ENCODE data around the gene MOSPD2. TPM values are rescaled to one million over a fixed set of nuclear protein-coding genes. Genes with fewer than 3 reads are reported as not detected.

The MOSPD2 gene
- 9.8 TPM for polyA plus RNA-seq (2013, experiment 1 of 4)
- polyA plus RNA-seq (2013, experiment 2 of 4), result 9.0 TPM
- polyA plus RNA-seq (2013, experiment 3 of 4), result 8.5 TPM
- 11.1 TPM for polyA plus RNA-seq (2013, experiment 4 of 4)

DNA sequence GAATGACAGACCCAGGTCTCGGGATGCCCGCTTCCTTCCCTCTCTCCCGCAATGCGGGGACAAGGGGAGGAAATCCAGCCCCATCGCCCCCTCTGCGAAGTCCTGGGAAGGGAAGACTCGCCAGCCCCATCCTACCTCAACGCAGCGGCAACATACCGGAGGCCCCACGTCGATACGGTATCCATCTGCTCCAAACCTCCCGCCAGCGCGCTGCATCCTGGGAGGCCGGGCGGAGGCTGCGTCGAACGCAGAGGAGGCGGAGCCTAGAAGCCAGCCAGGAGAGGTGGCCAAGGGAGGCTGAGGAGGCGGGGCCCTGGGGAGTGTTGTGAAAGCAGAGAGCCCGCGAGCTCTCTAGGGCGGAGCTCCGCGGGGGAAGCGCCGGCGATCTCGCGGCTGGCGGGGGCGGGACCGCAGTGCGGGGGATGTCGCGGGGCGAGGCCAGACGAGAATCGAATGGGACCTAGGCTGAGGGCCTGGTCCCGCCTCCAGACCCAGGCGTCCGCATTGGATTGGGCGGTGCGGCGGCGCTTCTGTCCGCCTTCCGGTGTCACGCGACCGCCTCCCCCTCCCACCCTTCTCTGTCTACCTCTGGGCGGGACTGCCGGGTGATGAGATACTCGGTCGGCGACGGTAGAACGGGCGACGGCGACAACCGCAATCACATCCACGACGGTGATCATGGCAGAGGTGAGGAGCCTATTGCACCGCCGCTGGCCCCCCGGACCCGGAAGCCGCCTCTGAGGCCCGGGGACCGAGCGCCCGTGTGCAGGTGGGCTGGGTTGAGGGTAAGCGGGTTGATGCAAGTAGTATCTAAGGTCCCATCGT, at the start of gene MOSPD2, which contains the start of gene FANCB:
TSS of gene MOSPD2 (plus strand) at position 571 of the 825 bp plus-strand sequence. CDS start at position 679, 108 bp downstream.
TSS of gene FANCB (minus strand) at position 219 of the 825 bp plus-strand sequence. CDS start 7,559 bp downstream, outside the sequence.
- Histone ChIP-seq H3K27ac (ENCODE audit: insufficient read depth, low read depth, low read length, poor library complexity, severe bottlenecking) (peak within 1 kb of the TSS; percentile 72), H3K4me3 (ENCODE audit: insufficient read depth, low read depth, low read length) (peak within 1 kb of the TSS; percentile 67), H3K36me3 (ENCODE audit: control insufficient read depth, insufficient read depth, low read length) (no peaks in the 10 kb centered on the region), H3K4me1 (ENCODE audit: control insufficient read depth, insufficient read depth, low read length) (no peaks in the 10 kb centered on the region), H3K27me3 (ENCODE audit: control insufficient read depth, insufficient read depth, low read length, poor library complexity, severe bottlenecking) (no peaks in the 10 kb centered on the region), H3K9me3 (ENCODE audit: control insufficient read depth, low read length) (no peaks in the 10 kb centered on the region)
- WGBS, 2 experiments, result 0% methylated on average over 76 to 78 of the region's 78 CpGs

DNA sequence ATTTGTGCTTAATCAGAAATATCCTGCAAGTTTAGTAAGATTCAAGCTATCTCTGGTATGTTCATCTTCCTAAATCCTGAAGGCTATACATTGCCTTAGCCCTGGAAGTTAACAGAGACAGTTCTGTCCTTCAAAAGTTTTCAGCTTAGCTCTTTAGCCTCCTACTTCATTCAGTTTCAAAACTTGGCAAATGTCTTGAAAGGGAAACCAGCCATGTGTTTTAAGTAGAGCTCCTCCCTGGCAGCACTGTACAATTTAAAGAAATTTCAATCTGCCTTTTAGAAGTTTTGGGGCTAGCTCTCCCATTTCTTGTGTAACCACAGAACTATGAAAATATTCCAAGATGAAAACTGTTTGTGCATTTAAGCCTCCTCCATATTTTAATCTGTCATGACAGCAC, 47.4 kb upstream of the MOSPD2 start:
- H3K4me3 ChIP-seq (ENCODE audit: insufficient read depth, low read depth, low read length), result no peak overlapping the region
- no peaks in the 10 kb centered on the region for H3K4me1 ChIP-seq (ENCODE audit: control insufficient read depth, insufficient read depth, low read length)
- no peaks in the 10 kb centered on the region for H3K9me3 ChIP-seq (ENCODE audit: control insufficient read depth, low read length)
- H3K27me3 ChIP-seq (ENCODE audit: control insufficient read depth, insufficient read depth, low read length, poor library complexity, severe bottlenecking), result no peaks in the 10 kb centered on the region
- H3K36me3 ChIP-seq (ENCODE audit: control insufficient read depth, insufficient read depth, low read length), result no peaks in the 10 kb centered on the region
- H3K27ac ChIP-seq (ENCODE audit: insufficient read depth, low read depth, low read length, poor library complexity, severe bottlenecking), result no peak overlapping the region

DNA sequence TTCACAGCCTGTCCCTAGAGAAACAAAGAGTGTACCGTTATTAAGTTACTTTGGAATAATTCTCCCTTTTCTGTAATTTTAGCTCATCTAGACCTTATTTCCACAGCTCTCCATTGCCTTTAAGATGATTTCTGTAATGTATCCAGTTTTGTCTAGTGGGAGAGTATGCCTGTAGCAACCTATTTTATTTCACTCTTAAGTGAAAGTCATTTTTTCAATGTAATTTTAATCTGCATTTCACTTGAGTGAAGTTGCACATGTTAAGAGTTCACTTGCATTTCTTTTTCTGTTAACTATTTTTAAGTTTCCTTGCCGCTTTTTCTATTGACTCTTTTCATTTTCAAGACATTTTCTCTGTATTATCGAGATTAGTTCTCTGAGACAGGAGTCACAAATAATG, 46.9 kb upstream of the MOSPD2 start:
- no peaks in the 10 kb centered on the region for H3K4me1 ChIP-seq (ENCODE audit: control insufficient read depth, insufficient read depth, low read length)
- 89 to 100% methylated on average over 2 to 3 of the region's 3 CpGs for WGBS, 2 experiments
- H3K36me3 ChIP-seq (ENCODE audit: control insufficient read depth, insufficient read depth, low read length), result no peaks in the 10 kb centered on the region
- no peak overlapping the region for H3K4me3 ChIP-seq (ENCODE audit: insufficient read depth, low read depth, low read length)
- no peaks in the 10 kb centered on the region for H3K27me3 ChIP-seq (ENCODE audit: control insufficient read depth, insufficient read depth, low read length, poor library complexity, severe bottlenecking)
- H3K27ac ChIP-seq (ENCODE audit: insufficient read depth, low read depth, low read length, poor library complexity, severe bottlenecking), result no peak overlapping the region
- no peaks in the 10 kb centered on the region for H3K9me3 ChIP-seq (ENCODE audit: control insufficient read depth, low read length)

DNA sequence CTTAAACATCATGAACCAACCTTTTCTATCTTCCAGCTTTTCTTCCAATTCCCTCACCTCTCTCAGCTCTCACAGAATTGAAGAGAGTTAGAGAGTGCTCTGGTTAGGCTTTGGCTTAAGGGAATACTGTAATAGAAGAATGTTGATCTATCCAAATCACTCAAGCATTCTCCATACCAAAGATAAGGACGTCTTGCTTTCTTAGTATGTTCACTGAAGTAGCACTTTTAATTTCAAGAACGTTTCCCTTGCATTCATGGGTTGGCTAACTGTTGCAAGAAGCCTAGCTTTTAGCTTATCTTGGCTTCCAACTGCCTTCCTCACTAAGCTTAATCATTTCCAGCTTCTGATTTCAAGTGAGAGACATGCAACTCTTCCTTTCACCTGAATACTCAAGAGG, 43.6 kb upstream of the MOSPD2 start:
- Histone ChIP-seq H3K4me3 (ENCODE audit: insufficient read depth, low read depth, low read length) (no peak overlapping the region), H3K9me3 (ENCODE audit: control insufficient read depth, low read length) (no peaks in the 10 kb centered on the region), H3K4me1 (ENCODE audit: control insufficient read depth, insufficient read depth, low read length) (no peaks in the 10 kb centered on the region), H3K36me3 (ENCODE audit: control insufficient read depth, insufficient read depth, low read length) (no peaks in the 10 kb centered on the region), H3K27ac (ENCODE audit: insufficient read depth, low read depth, low read length, poor library complexity, severe bottlenecking) (no peak overlapping the region), H3K27me3 (ENCODE audit: control insufficient read depth, insufficient read depth, low read length, poor library complexity, severe bottlenecking) (no peaks in the 10 kb centered on the region)
- 90 to 91% methylated on average over 2 of the region's 2 CpGs for WGBS, 2 experiments

DNA sequence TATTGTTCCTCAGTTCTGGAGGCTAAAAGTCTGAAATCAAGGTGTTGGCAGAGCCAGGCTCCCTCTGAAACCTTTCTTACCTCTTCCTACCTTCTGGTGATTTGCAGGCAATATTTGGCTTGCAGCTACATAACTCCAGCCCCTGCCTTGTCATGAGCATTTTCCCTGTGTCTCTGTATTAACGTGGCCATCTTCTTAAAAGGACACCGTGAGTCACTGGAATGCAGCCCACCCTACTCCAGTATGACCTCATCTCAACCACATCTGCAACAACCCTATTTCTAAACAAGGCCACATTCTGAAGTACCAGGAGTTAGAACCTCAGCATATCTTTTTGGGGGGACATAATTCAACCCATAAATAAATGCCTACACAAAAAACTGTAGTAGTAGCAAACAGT, 41.1 kb upstream of the MOSPD2 start:
- Histone ChIP-seq H3K27ac (ENCODE audit: insufficient read depth, low read depth, low read length, poor library complexity, severe bottlenecking) (no peak overlapping the region), H3K4me3 (ENCODE audit: insufficient read depth, low read depth, low read length) (no peak overlapping the region), H3K4me1 (ENCODE audit: control insufficient read depth, insufficient read depth, low read length) (no peaks in the 10 kb centered on the region), H3K27me3 (ENCODE audit: control insufficient read depth, insufficient read depth, low read length, poor library complexity, severe bottlenecking) (no peaks in the 10 kb centered on the region), H3K36me3 (ENCODE audit: control insufficient read depth, insufficient read depth, low read length) (no peaks in the 10 kb centered on the region), H3K9me3 (ENCODE audit: control insufficient read depth, low read length) (no peaks in the 10 kb centered on the region)
- WGBS, 2 experiments, result 76 to 88% methylated on average over 2 of the region's 2 CpGs

DNA sequence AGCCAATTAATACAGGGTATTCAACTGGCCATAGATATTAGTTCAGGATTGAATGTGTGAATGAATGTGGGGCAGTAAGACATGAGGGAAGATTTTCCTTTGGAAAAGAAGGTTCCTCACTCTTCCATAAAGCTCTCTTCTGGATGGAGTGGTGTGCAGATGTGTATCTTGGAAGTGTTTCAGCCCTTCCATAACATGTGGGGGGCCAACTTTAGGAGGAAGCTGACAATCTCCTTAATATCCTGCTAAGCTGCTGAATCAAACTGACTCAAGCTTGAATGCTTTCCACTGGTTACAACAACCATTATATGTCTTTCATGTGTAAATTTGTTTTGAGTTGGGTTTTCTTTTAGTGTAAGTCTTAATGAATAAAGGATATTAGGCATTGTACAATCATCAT, 40.6 kb upstream of the MOSPD2 start:
- H3K4me1 ChIP-seq (ENCODE audit: control insufficient read depth, insufficient read depth, low read length), result no peaks in the 10 kb centered on the region
- H3K9me3 ChIP-seq (ENCODE audit: control insufficient read depth, low read length), result no peaks in the 10 kb centered on the region
- no peak overlapping the region for H3K27ac ChIP-seq (ENCODE audit: insufficient read depth, low read depth, low read length, poor library complexity, severe bottlenecking)
- H3K27me3 ChIP-seq (ENCODE audit: control insufficient read depth, insufficient read depth, low read length, poor library complexity, severe bottlenecking), result no peaks in the 10 kb centered on the region
- no peaks in the 10 kb centered on the region for H3K36me3 ChIP-seq (ENCODE audit: control insufficient read depth, insufficient read depth, low read length)
- no peak overlapping the region for H3K4me3 ChIP-seq (ENCODE audit: insufficient read depth, low read depth, low read length)

DNA sequence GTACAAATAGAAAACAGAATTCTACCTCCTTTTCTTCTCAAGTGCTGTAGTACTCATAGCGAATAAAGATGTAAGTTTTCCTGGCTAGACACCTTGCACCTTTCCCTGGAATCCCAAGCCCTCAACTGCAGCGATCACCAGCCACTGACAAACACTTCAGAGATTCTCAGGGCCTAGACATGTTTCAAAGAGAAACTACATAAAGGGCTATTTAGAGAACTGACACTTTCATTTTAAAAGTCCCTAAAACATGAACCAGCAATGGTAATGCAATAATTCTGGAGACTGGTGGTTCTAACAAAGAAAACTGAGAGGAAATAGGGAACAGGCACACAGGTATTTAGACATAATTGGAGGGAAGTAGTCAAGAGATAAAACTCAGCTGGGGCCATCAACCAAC, 36.1 kb upstream of the MOSPD2 start:
- H3K4me3 ChIP-seq (ENCODE audit: insufficient read depth, low read depth, low read length), result no peak overlapping the region
- no peaks in the 10 kb centered on the region for H3K36me3 ChIP-seq (ENCODE audit: control insufficient read depth, insufficient read depth, low read length)
- H3K27ac ChIP-seq (ENCODE audit: insufficient read depth, low read depth, low read length, poor library complexity, severe bottlenecking), result no peak overlapping the region
- 92 to 93% methylated on average over 2 of the region's 2 CpGs for WGBS, 2 experiments
- H3K27me3 ChIP-seq (ENCODE audit: control insufficient read depth, insufficient read depth, low read length, poor library complexity, severe bottlenecking), result no peaks in the 10 kb centered on the region
- no peaks in the 10 kb centered on the region for H3K9me3 ChIP-seq (ENCODE audit: control insufficient read depth, low read length)
- no peaks in the 10 kb centered on the region for H3K4me1 ChIP-seq (ENCODE audit: control insufficient read depth, insufficient read depth, low read length)

DNA sequence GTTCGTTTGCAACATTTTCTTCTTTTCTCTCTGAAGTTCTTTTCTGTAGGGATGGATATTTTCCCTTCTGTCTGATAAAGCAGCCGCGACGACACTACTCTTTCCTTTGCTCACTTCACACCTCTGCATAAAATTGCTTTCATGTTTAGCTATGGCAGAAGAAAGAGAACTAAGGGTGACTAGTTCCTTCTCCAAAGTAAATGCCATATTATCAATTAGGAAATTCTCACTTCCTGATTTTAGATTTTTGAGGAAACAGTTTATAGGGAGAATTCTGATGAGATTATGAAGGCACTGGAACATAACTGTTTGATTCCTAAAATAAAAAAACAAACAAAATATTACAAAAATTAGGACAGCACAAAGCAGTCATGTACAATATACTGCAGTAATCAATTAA, 29.6 kb upstream of the MOSPD2 start:
- Histone ChIP-seq H3K27ac (ENCODE audit: insufficient read depth, low read depth, low read length, poor library complexity, severe bottlenecking) (no peak overlapping the region), H3K4me3 (ENCODE audit: insufficient read depth, low read depth, low read length) (no peak overlapping the region), H3K9me3 (ENCODE audit: control insufficient read depth, low read length) (no peaks in the 10 kb centered on the region), H3K27me3 (ENCODE audit: control insufficient read depth, insufficient read depth, low read length, poor library complexity, severe bottlenecking) (no peaks in the 10 kb centered on the region), H3K36me3 (ENCODE audit: control insufficient read depth, insufficient read depth, low read length) (no peaks in the 10 kb centered on the region), H3K4me1 (ENCODE audit: control insufficient read depth, insufficient read depth, low read length) (no peaks in the 10 kb centered on the region)
- WGBS, 2 experiments, result 84% methylated on average over 4 of the region's 4 CpGs; no CpG with 5 or more reads in 1 of the 2 experiments

DNA sequence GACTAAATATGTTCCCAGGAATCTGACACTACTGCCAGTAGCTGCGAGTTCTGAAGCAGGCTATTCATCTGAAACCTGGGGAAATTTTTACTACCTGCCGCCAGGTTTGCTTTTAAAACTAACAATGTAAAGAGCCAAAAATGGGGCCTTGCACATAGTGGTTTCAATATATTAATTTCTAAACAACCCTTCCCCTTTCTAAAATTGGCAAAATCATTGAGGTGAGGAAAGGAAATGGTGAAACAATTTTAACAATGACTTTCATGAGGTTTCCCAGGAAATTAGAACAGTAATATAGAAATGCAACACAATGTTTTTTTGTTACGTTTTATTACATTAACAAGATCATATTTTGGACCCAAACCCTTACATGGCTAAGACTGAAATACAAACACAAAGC, 21.7 kb upstream of the MOSPD2 start:
- no peak overlapping the region for H3K27ac ChIP-seq (ENCODE audit: insufficient read depth, low read depth, low read length, poor library complexity, severe bottlenecking)
- 94 to 100% methylated on average over 2 to 3 of the region's 3 CpGs for WGBS, 2 experiments
- no peak overlapping the region for H3K4me3 ChIP-seq (ENCODE audit: insufficient read depth, low read depth, low read length)
- H3K9me3 ChIP-seq (ENCODE audit: control insufficient read depth, low read length), result no peaks in the 10 kb centered on the region
- H3K36me3 ChIP-seq (ENCODE audit: control insufficient read depth, insufficient read depth, low read length), result no peaks in the 10 kb centered on the region
- H3K4me1 ChIP-seq (ENCODE audit: control insufficient read depth, insufficient read depth, low read length), result no peaks in the 10 kb centered on the region
- no peaks in the 10 kb centered on the region for H3K27me3 ChIP-seq (ENCODE audit: control insufficient read depth, insufficient read depth, low read length, poor library complexity, severe bottlenecking)

DNA sequence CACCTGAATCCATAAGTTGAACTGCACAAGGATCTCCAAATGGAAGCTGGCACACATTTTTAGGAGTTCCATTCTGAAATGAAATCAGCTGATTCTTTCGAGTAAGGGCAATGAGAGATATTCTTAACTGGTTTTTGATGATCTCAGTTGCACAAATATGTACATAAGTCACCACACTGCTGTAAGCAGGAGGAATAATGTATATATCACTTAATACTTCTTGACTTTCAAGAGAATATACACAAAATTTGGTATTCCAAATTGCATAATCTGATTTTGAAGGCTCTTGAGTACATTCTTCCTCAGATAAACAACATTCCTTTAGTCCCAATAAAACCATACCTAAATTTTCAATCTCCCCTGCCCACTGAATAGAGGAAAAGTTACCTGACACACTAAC, 8.6 kb upstream of the MOSPD2 start:
- Histone ChIP-seq H3K27ac (ENCODE audit: insufficient read depth, low read depth, low read length, poor library complexity, severe bottlenecking) (no peak overlapping the region), H3K4me3 (ENCODE audit: insufficient read depth, low read depth, low read length) (no peak overlapping the region), H3K4me1 (ENCODE audit: control insufficient read depth, insufficient read depth, low read length) (no peaks in the 10 kb centered on the region), H3K27me3 (ENCODE audit: control insufficient read depth, insufficient read depth, low read length, poor library complexity, severe bottlenecking) (no peaks in the 10 kb centered on the region), H3K9me3 (ENCODE audit: control insufficient read depth, low read length) (no peaks in the 10 kb centered on the region), H3K36me3 (ENCODE audit: control insufficient read depth, insufficient read depth, low read length) (no peaks in the 10 kb centered on the region)
- 89% methylated on average over 1 of the region's 1 CpG; no CpG with 5 or more reads in 1 of the 2 experiments for WGBS, 2 experiments

All from ectodermal cell (in vitro differentiated cells).